Measurements from ENCODE around the gene VDAC2.
"Not testable (repeated sequence)": the region's sequence is repeated elsewhere in the genome, so short reads cannot be mapped to it uniquely, and the experiment has no call there.

Gene VDAC2

GRCh38 chr10:75210282-75211006, at the start of gene VDAC2:
Gene VDAC2, plus strand, starts transcription at chr10:75210796. Its CDS starts 363 bp downstream, at chr10:75211159.
- DNase-seq, result peak; percentile 76 to 83

GRCh38 chr10:75165684-75166622, 44.6 kb upstream of the VDAC2 start:
- peak; percentile 77 to 84 for DNase-seq

GRCh38 chr10:75166623-75166972, 44.0 kb upstream of the VDAC2 start:
- no peak for DNase-seq

- DNase-seq, result no peak
Observed at GRCh38 chr10:75168275-75168674, 42.3 kb upstream of the VDAC2 start.

- DNase-seq, result no peak
Observed at GRCh38 chr10:75170215-75170614, 40.4 kb upstream of the VDAC2 start.

GRCh38 chr10:75175046-75175445, 35.5 kb upstream of the VDAC2 start:
- DNase-seq, result no peak

GRCh38 chr10:75176046-75176445, 34.5 kb upstream of the VDAC2 start:
- DNase-seq, result no peak

GRCh38 chr10:75176736-75177135, 33.9 kb upstream of the VDAC2 start:
- DNase-seq, result no peak

- no peak for DNase-seq
Observed at GRCh38 chr10:75179657-75180177, 30.9 kb upstream of the VDAC2 start.

- no peak for DNase-seq
Observed at GRCh38 chr10:75180592-75180991, 30.0 kb upstream of the VDAC2 start.

- DNase-seq, result no peak
Observed at GRCh38 chr10:75181073-75181472, 29.5 kb upstream of the VDAC2 start.

GRCh38 chr10:75186310-75186709, 24.3 kb upstream of the VDAC2 start:
- DNase-seq, result no peak

- peak; percentile 53 to 56 for DNase-seq
Observed at GRCh38 chr10:75187961-75188426, 22.6 kb upstream of the VDAC2 start.

- not testable (repeated sequence) for DNase-seq
Observed at GRCh38 chr10:75188522-75188921, 22.1 kb upstream of the VDAC2 start.

- no peak for DNase-seq
Observed at GRCh38 chr10:75189266-75190096, 21.1 kb upstream of the VDAC2 start.

- peak; percentile 38 to 53 for DNase-seq
Observed at GRCh38 chr10:75191821-75192568, 18.6 kb upstream of the VDAC2 start.

GRCh38 chr10:75194625-75195024, 16.0 kb upstream of the VDAC2 start:
- not testable (repeated sequence) for DNase-seq

GRCh38 chr10:75195035-75195763, 15.4 kb upstream of the VDAC2 start:
- DNase-seq, result no peak

- DNase-seq, result no peak
Observed at GRCh38 chr10:75197066-75197465, 13.5 kb upstream of the VDAC2 start.

- DNase-seq, result no peak
Observed at GRCh38 chr10:75197906-75198305, 12.7 kb upstream of the VDAC2 start.

- not testable (repeated sequence) for DNase-seq
Observed at GRCh38 chr10:75199949-75200348, 10.6 kb upstream of the VDAC2 start.
